Astrocyte of the cerebellum (primary cell): Measurements from ENCODE around the gene ATP13A3.

ENCODE experiments used
- DNase-seq: peaks from one replicate; pipeline ENCODE4 v3.0.0-alpha.2; 2011; ENCODE audit warnings: low read depth
- H3K4me3 ChIP-seq: 2 replicates; pipeline ENCODE4 v1.5.1; 2011; ENCODE audit warnings: mild to moderate bottlenecking, low read depth, low read length, moderate library complexity
- in situ Hi-C: cut with HindIII; loops from 2 replicates; pipeline ENCODE4 v1.10.0; 2017; ENCODE audit warnings: low sequenced_read_pairs
- TF ChIP-seq, protein P1 (sequence below): IDR thresholded peaks from 2 replicates; pipeline ENCODE4 v1.5.1; 2012; ENCODE audit warnings: low read length, low read depth, moderate library complexity, mild to moderate bottlenecking; ENCODE audit errors: missing control alignments

ATP13A3 gene

DNA sequence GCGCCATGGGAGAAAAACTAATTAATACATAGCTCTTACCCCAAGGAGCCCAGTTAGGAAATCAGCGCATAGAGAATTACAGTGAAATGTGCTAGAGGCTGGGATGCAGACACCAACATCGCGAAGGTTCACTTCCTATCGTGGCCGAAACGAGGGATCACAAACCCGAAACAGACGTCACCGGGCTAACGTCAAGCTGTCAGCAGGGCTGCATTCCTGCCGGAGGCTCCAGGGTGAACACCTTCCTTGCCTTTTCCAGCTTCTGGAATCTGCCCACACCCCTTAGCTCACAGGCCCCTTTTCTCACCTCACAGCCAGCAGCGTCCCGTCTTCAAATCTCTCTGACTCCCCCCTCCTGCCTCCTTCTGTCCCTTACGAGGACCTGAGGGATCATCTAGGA lies 100.7 kb downstream of the ATP13A3 start:
- TF ChIP-seq, protein P1, sequence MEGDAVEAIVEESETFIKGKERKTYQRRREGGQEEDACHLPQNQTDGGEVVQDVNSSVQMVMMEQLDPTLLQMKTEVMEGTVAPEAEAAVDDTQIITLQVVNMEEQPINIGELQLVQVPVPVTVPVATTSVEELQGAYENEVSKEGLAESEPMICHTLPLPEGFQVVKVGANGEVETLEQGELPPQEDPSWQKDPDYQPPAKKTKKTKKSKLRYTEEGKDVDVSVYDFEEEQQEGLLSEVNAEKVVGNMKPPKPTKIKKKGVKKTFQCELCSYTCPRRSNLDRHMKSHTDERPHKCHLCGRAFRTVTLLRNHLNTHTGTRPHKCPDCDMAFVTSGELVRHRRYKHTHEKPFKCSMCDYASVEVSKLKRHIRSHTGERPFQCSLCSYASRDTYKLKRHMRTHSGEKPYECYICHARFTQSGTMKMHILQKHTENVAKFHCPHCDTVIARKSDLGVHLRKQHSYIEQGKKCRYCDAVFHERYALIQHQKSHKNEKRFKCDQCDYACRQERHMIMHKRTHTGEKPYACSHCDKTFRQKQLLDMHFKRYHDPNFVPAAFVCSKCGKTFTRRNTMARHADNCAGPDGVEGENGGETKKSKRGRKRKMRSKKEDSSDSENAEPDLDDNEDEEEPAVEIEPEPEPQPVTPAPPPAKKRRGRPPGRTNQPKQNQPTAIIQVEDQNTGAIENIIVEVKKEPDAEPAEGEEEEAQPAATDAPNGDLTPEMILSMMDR = no peak
- no peak overlapping the region for H3K4me3 ChIP-seq
- DNase-seq = no peak
- in situ Hi-C loops = no loop called here

DNA sequence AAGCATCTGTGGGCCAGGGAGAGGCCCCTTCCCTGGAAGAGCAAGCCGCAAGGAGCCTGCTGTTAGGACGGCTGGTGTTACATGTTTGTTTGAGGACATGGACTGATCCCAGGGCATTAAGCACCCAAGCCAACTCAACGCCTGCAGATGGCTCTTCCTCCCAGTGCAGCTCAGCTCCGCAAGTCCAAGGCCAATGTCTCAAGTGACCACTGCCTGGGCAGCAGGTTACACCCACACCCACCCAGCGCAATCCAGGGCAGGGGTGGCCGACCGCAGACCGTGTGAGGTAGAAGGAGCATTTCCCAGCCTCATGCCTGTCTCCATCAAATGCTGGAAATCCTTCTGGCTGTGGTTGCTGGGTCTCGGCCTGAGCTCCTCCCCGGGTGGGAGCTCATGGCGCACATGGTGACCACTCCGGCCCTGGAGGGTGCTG lies 102.2 kb downstream of the ATP13A3 start:
- in situ Hi-C loops = no loop called here
- TF ChIP-seq, protein P1 = no peak
- H3K4me3 ChIP-seq = no peak overlapping the region
- no peak for DNase-seq

DNA sequence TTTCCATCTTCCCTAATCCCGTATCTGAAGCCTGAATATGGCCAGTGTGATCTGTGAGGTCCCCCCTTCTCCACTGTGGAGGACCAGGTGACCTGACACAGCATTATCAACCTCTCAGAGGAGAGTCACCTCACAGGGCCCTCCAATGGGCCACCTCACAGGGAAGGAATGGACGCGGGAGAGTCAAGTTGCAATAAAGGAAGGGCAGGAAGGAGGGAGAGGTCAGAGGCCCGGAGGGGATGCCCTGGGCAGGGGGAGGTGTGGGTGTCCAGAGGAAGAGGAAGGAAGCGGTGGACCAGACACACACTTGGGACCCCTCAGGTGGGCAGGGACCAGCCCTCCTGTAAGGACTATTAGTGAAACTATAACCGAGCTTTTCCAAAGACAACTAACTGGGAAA lies 102.6 kb downstream of the ATP13A3 start:
- H3K4me3 ChIP-seq = no peak overlapping the region
- TF ChIP-seq, protein P1 = no peak
- in situ Hi-C loops = no loop called here
- DNase-seq = no peak

DNA sequence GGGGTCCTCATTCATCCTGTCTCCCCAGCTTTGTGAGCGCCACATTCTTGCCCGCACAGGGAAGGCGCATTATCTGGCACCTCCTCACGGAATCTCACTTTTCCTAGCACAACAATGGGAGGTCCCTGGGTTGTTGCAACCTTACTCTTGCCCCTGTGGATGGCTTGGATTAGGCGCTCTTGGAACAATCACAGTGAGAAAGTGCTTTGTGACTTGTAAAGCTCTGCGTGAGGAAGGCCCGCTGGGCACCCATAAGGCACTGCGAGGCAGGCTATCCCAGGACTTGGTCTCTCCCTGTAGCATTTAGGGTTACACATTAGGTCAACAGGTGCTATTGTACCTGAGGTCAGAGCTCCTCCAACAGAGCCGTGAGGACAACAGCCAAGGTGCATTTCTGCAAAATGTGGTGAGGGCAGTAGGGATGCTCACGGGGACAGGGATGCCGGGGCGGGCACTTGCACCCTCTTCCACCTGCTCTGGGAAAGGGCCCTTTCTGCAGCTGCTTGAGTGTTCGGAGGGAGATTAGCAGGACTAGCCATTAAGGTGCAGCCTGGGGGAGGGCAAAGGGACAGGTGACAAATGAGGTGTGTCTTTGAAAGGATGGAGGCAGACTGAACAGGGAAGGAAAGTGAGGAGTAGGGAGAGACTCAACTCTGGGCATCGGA lies 103.4 kb downstream of the ATP13A3 start:
- no peak for DNase-seq
- TF ChIP-seq, protein P1 = no peak
- H3K4me3 ChIP-seq = no peak overlapping the region
- in situ Hi-C loops = no loop called here

DNA sequence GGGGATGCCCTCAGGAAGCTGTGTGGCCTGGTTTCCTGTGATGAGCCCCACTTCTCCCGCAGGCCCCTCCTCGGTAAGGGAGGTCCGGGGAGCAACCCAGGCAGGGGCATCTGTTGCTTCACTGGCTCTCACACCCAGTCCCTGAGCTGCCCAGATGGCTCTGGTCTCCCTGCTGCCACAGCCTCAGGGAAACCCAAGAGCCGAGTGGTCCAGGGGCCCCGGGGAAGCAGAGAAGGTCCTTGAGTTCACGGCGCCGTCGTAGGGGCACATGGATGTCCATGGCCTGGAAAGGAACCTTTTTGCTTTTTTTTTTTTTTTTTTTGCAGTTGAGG lies 103.9 kb downstream of the ATP13A3 start:
- H3K4me3 ChIP-seq = no peak overlapping the region
- TF ChIP-seq, protein P1 = no peak
- in situ Hi-C loops = no loop called here
- no peak for DNase-seq

DNA sequence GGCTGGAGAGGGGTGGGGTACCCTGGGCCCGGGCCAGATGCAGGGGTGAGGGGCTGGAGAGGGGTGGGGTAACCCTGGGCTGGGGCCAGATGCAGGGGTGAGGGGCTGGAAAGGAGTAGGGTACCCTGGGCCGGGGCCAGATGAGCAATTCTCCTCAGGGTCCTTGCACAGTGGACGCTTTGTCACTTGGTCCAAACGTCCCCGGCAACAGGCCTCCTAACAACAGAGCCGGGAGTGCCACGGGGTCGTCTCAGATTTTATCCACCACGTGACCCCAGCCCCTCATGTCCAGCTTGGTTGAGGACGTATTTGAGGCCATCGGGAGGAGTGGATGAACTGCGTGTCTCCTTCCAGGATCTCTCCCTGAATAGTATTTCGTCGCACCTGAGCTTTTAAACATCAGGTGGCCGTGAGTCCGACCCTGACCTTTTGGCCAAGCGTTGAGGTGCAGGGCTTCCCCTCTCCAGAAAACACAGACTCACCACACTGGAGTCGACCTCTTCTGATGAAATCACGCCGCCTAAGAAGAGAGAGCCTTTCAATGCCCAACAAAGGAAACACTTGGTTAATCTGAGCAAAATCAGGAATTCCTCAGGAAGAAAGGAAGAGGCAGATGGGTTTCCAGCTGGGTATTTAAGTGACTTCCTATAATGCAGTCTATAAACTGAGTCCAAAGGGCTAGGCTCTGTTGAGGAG lies 104.5 kb downstream of the ATP13A3 start:
- no peak overlapping the region for H3K4me3 ChIP-seq
- in situ Hi-C loops = no loop called here
- TF ChIP-seq, protein P1 = no peak
- no peak for DNase-seq
